GM11168 (cell line): ENCODE measurements around the gene POLR3B.

Experiments used
- in situ Hi-C: fragments of 300-500 bp; cut with MboI; formaldehyde crosslinking; loops from one replicate; pipeline ENCODE4 v1.12.0; 2022; ENCODE audit warnings: low sequenced_read_pairs; ENCODE audit not compliant: unreplicated experiment

POLR3B gene

GRCh38 chr12:106342397-106343213 is 14.9 kb upstream of the POLR3B start:
- in situ Hi-C loops: no loop called here

GRCh38 chr12:106343214-106343528 is 14.4 kb upstream of the POLR3B start:
- in situ Hi-C loops: no loop called here

DNA sequence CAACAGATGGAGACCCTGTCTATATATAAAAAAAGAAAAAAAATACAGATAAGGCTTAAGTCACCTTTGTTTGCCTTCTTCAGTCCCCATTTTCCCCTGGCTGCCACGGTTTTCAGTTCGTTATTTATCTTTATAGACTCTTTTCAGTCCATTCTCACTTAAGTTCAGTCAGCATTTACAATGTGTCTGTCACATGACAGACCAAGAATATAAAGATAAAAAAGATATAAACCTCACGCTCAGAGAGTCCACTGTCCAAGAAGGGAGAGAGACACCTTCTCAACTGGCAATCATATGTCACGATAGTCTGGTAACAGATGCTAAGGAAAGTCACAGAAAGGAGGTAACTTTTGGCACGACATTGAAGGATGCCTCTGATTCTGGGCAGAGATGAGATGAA is 13.4 kb upstream of the POLR3B start:
- in situ Hi-C loops: no loop called here

- in situ Hi-C loops: no loop called here
Observed at GRCh38 chr12:106345746-106346145, 11.8 kb upstream of the POLR3B start.

DNA sequence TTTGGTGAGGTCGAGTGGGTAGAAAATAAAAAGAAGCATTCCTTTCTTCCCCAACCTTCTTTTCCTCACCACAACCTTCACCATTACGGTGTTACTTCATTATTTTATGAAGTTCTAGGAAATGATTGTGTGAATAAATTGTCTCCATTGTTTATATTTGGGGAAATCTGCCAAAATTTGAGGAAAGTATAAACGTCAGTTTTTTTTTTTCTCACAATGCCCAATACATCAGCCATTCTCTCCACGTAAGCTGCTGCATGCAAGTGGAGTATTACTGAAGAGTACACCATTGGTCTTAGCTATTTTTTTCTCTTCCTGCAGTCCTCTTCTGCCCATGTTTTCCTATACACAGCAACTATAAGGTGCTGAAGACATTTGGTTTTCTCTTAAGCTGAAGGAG is 9.1 kb upstream of the POLR3B start:
- in situ Hi-C loops: no loop called here

DNA sequence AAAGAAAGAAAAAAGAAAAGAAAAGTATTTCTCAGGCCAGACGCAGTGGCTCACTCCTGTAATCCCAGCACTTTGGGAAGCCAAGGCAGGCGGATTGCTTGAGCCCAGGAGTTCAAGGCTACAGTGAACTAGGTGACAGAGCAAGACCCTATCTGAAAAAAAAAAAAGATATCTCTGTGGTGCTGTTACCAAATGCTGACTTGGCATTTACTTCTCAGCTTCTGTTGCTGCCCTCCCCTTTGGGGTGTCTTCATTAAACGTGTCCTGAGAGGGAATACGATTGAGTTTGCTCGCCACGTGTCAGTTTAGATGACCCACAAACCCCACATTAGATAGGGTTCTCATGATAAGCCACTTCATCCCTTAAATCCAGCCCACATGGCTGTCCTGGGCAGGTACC is 4.4 kb upstream of the POLR3B start:
- in situ Hi-C loops: no loop called here

- in situ Hi-C loops: no loop called here
Observed at GRCh38 chr12:106358396-106359241, 1.1 kb downstream of the POLR3B start.

- in situ Hi-C loops: no loop called here
Observed at GRCh38 chr12:106359646-106360399, 2.3 kb downstream of the POLR3B start.

- in situ Hi-C loops: no loop called here
Observed at GRCh38 chr12:106360400-106360994, 2.9 kb downstream of the POLR3B start.

DNA sequence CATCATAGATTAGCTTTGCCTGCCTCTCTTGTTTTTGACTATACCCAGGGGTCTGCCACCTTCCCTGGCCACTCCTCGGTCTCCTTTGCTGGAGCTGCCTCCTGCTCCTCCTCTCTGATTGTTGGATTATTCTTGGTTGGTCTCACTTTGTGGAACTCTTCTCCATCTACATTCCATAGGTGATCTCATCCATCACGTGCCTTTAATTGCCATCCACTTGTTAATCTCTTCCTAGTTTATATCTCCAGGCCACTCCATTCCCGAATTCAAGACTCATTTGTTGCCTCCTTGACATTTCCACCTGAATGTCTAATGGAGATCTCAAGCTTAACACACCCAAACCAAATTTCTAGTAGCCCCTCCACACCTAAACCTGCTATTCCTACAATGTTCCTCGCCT is 5.4 kb downstream of the POLR3B start:
- in situ Hi-C loops: no loop called here

DNA sequence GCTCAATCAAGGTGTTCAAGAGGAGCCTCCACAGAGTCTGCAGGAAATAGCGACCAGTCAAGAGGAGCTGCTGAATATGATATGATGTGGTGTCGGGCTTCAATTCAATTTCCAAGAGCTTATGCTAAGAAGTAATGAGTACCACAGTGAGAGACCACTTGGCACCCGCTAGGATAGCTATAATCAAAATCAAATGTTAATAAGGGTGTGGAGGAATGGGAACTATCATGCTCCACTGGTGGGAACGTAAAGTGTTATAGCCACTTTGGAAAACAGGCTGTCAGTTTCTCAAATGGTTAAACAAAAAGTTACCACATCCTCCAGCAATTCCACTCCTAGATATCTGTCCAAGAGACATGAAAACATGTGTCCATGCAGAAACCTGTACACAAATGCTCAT is 6.7 kb downstream of the POLR3B start:
- in situ Hi-C loops: no loop called here

- in situ Hi-C loops: no loop called here
Observed at GRCh38 chr12:106369624-106370346, 12.2 kb downstream of the POLR3B start.

DNA sequence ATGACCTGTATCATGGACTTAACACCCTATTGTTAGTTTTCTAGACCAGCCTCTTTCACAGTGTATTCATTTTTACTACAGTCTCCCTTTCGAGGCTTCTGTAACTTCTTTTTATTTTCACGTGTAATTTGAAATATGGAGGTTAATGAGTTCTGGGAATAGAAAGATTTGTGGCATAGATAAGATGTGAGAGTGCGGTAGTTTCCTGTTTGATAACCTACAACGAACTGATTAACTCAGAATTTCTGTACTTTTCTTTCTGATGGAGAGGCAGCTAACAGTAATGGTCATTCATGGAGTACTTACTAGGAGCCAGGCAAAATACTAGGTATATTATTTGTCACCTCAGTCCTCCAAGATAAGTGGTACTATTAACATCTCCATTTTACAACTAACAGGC is 21.2 kb downstream of the POLR3B start:
- in situ Hi-C loops: loop anchor here (25.0 kb wide), 1 partner anchor 709 kb away; the partner anchor contains the start of gene CRY1

GRCh38 chr12:106380954-106381353 is 23.4 kb downstream of the POLR3B start:
- in situ Hi-C loops: loop anchor here (25.0 kb wide), 1 partner anchor 706 kb away; the partner anchor contains the start of gene CRY1

DNA sequence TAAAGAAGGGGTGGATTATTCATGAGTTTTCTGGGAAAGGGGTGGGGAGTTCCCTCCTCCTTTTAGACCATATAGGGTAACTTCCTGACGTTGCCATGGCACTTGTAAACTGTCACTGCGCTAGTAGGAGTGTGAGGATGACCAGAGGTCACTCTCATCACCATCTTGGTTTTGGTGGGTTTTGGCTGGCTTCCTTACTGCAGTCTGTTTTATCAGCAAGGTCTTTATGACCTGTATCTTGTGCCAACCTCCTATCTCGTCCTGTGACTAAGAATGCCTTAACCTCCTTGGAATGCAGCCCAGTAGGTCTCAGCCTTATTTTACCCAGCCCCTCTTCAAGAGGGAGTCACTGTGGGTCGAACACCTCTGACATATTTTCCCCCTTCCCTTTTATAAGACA is 24.3 kb downstream of the POLR3B start:
- in situ Hi-C loops: loop anchor here (25.0 kb wide), 1 partner anchor 705 kb away; the partner anchor contains the start of gene CRY1

DNA sequence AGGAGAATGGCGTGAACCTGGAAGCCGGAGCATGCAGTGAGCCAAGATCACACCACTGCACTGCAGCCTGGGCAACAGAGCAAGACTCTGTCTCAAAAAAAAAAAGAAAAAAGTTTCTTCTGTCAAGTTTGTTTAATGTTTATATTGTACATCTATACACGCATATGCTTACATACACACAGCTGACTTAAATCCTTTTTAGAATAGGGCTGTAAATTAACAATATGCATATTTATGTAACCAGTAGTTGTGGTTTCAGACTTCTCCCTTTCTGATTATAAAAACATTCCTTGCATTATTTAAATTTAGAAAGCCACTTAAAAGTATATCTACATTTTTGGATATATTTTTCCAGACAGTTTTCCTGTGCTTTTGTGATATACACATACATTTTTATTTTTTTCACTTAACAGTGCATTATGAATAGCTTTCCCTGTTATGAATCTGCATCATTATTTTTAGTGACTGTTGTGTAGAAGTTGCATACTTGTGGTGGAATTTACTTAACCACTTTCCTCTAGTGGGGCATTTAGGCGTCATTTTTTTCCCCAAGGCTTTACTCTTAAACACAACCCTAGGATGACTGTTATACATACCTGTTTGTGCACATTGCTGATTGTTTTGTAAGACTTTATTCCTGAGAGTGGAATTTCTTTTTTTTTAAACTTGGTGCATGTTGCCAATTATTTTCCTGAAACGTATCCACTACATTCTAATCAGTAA is 29.4 kb downstream of the POLR3B start:
- in situ Hi-C loops: loop anchor here (5.0 to 25.0 kb wide), 2 partner anchors 530 to 700 kb away; partner anchors contain the start of gene CRY1

GRCh38 chr12:106387848-106388377 is 30.4 kb downstream of the POLR3B start:
- in situ Hi-C loops: loop anchor here (5.0 to 25.0 kb wide), 2 partner anchors 529 to 699 kb away; partner anchors contain the start of gene CRY1

- in situ Hi-C loops: loop anchor here (5.0 to 25.0 kb wide), 2 partner anchors 528 to 698 kb away; partner anchors contain the start of gene CRY1
Observed at GRCh38 chr12:106389151-106389550, 31.6 kb downstream of the POLR3B start.
